Glomerular endothelial cell (primary cell): ENCODE measurements around the gene CCDC14. TPM values are rescaled to one million over a fixed set of nuclear protein-coding genes. Genes with fewer than 3 reads are reported as not detected.
"Not testable (repeated sequence)": the region's sequence is repeated elsewhere in the genome, so short reads cannot be mapped to it uniquely, and the experiment has no call there.

Experiments
- DNase-seq: peaks from one replicate; pipeline ENCODE4 v3.0.0-alpha.2; 2011; ENCODE audit warnings: low read depth, low spot score; ENCODE audit errors: extremely low read depth
- total RNA-seq: library from RNA; depleted of rRNA; stranded (reverse); fragments of >200 nt; gene quantifications from 2 replicates; pipeline ENCODE4 v1.2.3, GENCODE V29; 2015

CCDC14 gene
- total RNA-seq, 1 donor from 2014 or later, result 26.3 TPM

- DNase-seq, result no peak
These were observed 51.2 kb downstream of the CCDC14 start for GRCh38 chr3:123909785-123910184.

- DNase-seq, result no peak
These were observed 53.3 kb downstream of the CCDC14 start for GRCh38 chr3:123907720-123908119.

GRCh38 chr3:123899300-123899865, 61.6 kb downstream of the CCDC14 start:
- no peak for DNase-seq

- DNase-seq, result no peak
These were observed 68.0 kb downstream of the CCDC14 start for GRCh38 chr3:123893012-123893411.

- no peak for DNase-seq
These were observed 68.8 kb downstream of the CCDC14 start for GRCh38 chr3:123892195-123892594.

GRCh38 chr3:123890991-123891390, 70.0 kb downstream of the CCDC14 start:
- not testable (repeated sequence) for DNase-seq

GRCh38 chr3:123890162-123890561, 70.9 kb downstream of the CCDC14 start:
- not testable (repeated sequence) for DNase-seq

GRCh38 chr3:123884993-123885392, 76.0 kb downstream of the CCDC14 start:
- DNase-seq, result no peak

- no peak for DNase-seq
These were observed 76.7 kb downstream of the CCDC14 start, which contains the start of gene MYLK for GRCh38 chr3:123884203-123884831. Gene MYLK, minus strand, starts transcription at chr3:123884332. Its CDS starts 90,491 bp downstream, at chr3:123793841.

- no peak for DNase-seq
These were observed 77.3 kb downstream of the CCDC14 start for GRCh38 chr3:123883701-123884202.

GRCh38 chr3:123883111-123883510, 77.9 kb downstream of the CCDC14 start:
- no peak for DNase-seq

- no peak for DNase-seq
These were observed 79.3 kb downstream of the CCDC14 start for GRCh38 chr3:123881771-123882170.

GRCh38 chr3:123880998-123881561, 79.9 kb downstream of the CCDC14 start:
- no peak for DNase-seq

- no peak for DNase-seq
These were observed 82.2 kb downstream of the CCDC14 start for GRCh38 chr3:123878807-123879206.

GRCh38 chr3:123877965-123878364, 83.1 kb downstream of the CCDC14 start:
- no peak for DNase-seq

- no peak for DNase-seq
These were observed 83.6 kb downstream of the CCDC14 start for GRCh38 chr3:123877466-123877865.

- DNase-seq, result no peak
These were observed 84.2 kb downstream of the CCDC14 start for GRCh38 chr3:123876858-123877257.

GRCh38 chr3:123872621-123873020, 88.4 kb downstream of the CCDC14 start:
- no peak for DNase-seq

GRCh38 chr3:123871946-123872345, 89.1 kb downstream of the CCDC14 start:
- no peak for DNase-seq

- no peak for DNase-seq
These were observed 91.0 kb downstream of the CCDC14 start for GRCh38 chr3:123870033-123870432.

GRCh38 chr3:123869165-123869564, 91.9 kb downstream of the CCDC14 start:
- DNase-seq, result no peak

- DNase-seq, result no peak
These were observed 96.3 kb downstream of the CCDC14 start for GRCh38 chr3:123864706-123865105.
